Measurements from ENCODE around the gene ABCA7.

Gene ABCA7

GRCh38 chr19:1085053-1085658, 45.2 kb downstream of the ABCA7 start:
- DNase-seq (ENCODE audit: low read depth in 2 of 3, low spot score in 1 of 3) = no peak

- DNase-seq (ENCODE audit: low read depth in 2 of 3, low spot score in 1 of 3) = no peak
Observed at GRCh38 chr19:1085676-1086442, 46.0 kb downstream of the ABCA7 start.

GRCh38 chr19:1086613-1087012, 46.7 kb downstream of the ABCA7 start:
- DNase-seq (ENCODE audit: low read depth in 2 of 3, low spot score in 1 of 3) = no peak

GRCh38 chr19:1087813-1088415, 48.0 kb downstream of the ABCA7 start:
- no peak for DNase-seq (ENCODE audit: low read depth in 2 of 3, low spot score in 1 of 3)

GRCh38 chr19:1088416-1089010, 48.6 kb downstream of the ABCA7 start:
- DNase-seq (ENCODE audit: low read depth in 2 of 3, low spot score in 1 of 3) = no peak

- no peak for DNase-seq (ENCODE audit: low read depth in 2 of 3, low spot score in 1 of 3)
Observed at GRCh38 chr19:1089126-1089771, 49.3 kb downstream of the ABCA7 start.

GRCh38 chr19:1089891-1090290, 50.0 kb downstream of the ABCA7 start:
- no peak for DNase-seq (ENCODE audit: low read depth in 2 of 3, low spot score in 1 of 3)

GRCh38 chr19:1090731-1091543, 51.0 kb downstream of the ABCA7 start:
- no peak for DNase-seq (ENCODE audit: low read depth in 2 of 3, low spot score in 1 of 3)

- DNase-seq (ENCODE audit: low read depth in 2 of 3, low spot score in 1 of 3) = no peak
Observed at GRCh38 chr19:1091544-1092175, 51.8 kb downstream of the ABCA7 start.

- no peak for DNase-seq (ENCODE audit: low read depth in 2 of 3, low spot score in 1 of 3)
Observed at GRCh38 chr19:1093330-1093729, 53.4 kb downstream of the ABCA7 start.

- DNase-seq (ENCODE audit: low read depth in 2 of 3, low spot score in 1 of 3) = no peak
Observed at GRCh38 chr19:1093811-1094553, 54.1 kb downstream of the ABCA7 start.

- no peak for DNase-seq (ENCODE audit: low read depth in 2 of 3, low spot score in 1 of 3)
Observed at GRCh38 chr19:1094655-1094977, 54.7 kb downstream of the ABCA7 start.

- peak; percentile 97 for DNase-seq (ENCODE audit: low read depth in 2 of 3, low spot score in 1 of 3)
Observed at GRCh38 chr19:1094978-1095701, 55.2 kb downstream of the ABCA7 start, which contains the start of gene POLR2E. Gene POLR2E, minus strand, starts transcription at chr19:1095375. Its CDS starts 60 bp downstream, at chr19:1095315.

GRCh38 chr19:1097810-1098176, 57.9 kb downstream of the ABCA7 start:
- no peak for DNase-seq (ENCODE audit: low read depth in 2 of 3, low spot score in 1 of 3)

GRCh38 chr19:1098177-1099051, 58.5 kb downstream of the ABCA7 start:
- DNase-seq (ENCODE audit: low read depth in 2 of 3, low spot score in 1 of 3) = no peak

GRCh38 chr19:1101337-1101698, 61.4 kb downstream of the ABCA7 start:
- DNase-seq (ENCODE audit: low read depth in 2 of 3, low spot score in 1 of 3) = no peak

- DNase-seq (ENCODE audit: low read depth in 2 of 3, low spot score in 1 of 3) = peak in 2 of 3 donors; percentile 56 to 69
Observed at GRCh38 chr19:1102407-1103131, 62.7 kb downstream of the ABCA7 start.

All from stimulated activated CD4-positive, alpha-beta T cell treated with anti-CD3 and anti-CD28 coated beads, Interleukin-12 subunit alpha, Interleukin-12 subunit beta, amount 100 ng/mL, for 48 hours (primary cell).